ENCODE measurements around the gene CKB. TPM values are rescaled to one million over a fixed set of nuclear protein-coding genes. Genes with fewer than 3 reads are reported as not detected.

Gene CKB
- total and polyA plus RNA-seq, 9 of the 15 experiments (the other 6 are each of a cell fraction or from before 2014, with no cell fraction given) = 23.9 to 692 (median 132) TPM

DNA sequence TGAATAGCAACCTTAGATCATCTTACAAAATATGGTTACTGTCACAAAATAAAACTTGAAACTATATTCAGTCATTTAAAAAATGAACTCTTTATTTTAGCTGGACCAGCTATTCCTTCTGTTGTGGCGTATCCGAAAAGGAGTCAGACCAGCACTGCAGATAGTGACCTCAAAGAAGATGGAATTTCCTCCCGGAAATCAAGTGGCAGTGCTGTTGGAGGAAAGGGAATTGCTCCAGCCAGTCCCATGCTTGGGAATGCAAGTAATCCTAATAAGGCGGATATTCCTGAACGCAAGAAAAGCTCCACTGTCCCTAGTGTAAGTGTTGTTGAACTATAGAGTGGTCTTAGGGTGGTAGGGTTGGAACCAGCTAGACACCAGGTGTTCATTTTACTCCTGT, 47.7 kb downstream of the CKB start:
- H3K9ac ChIP-seq (ENCODE audit: insufficient read depth in 1 of 2, low read depth in 2 of 2, low read length in 2 of 2) = no peak overlapping the region
- intact Hi-C loops (cut with micrococcal nuclease) = no loop called here
- no peaks in the 10 kb centered on the region for H3K9me1 ChIP-seq (ENCODE audit: control insufficient read depth, insufficient read depth, low read length)
- CTCF ChIA-PET (ENCODE audit: low intra/inter-chr PET ratio) = no interaction called here
- no TSS peak for BruUV-seq (replicated peaks)
- H3K27me3 ChIP-seq (ENCODE audit: control insufficient read depth in 2 of 2, insufficient read depth in 2 of 2, low read length in 2 of 2) = no peaks in the 10 kb centered on the region
- H3K36me3 ChIP-seq (ENCODE audit: control insufficient read depth, insufficient read depth, low read length) = peaks cover 66% of the 10 kb centered on the region
- no peaks in the 10 kb centered on the region for H4K20me1 ChIP-seq (replicated peaks; ENCODE audit: control insufficient read depth, insufficient read depth, low read length)
- 98% methylated on average over 5 of the region's 5 CpGs for WGBS (ENCODE audit: insufficient coverage, low coverage, missing lambda C conversion rate)
- no peaks in the 10 kb centered on the region for H3K9me3 ChIP-seq (replicated peaks; ENCODE audit: control insufficient read depth, insufficient read depth, low read depth, low read length)
- POLR2A ChIA-PET = no interaction called here
- in situ Hi-C loops (cut with MboI) = no loop called here
- no peak overlapping the region for H3K4me2 ChIP-seq (ENCODE audit: insufficient read depth, low read length)
- ATAC-seq (no peak), DNase-seq (ENCODE audit: extremely low read depth in 1 of 4, low spot score in 3 of 4) (no peak), FAIRE-seq (no peak)
- no peaks in the 10 kb centered on the region; a peak in 1 of 5 replicates for H3K4me1 ChIP-seq (replicated peaks in 1 of 2; ENCODE audit: control insufficient read depth in 2 of 2, insufficient read depth in 2 of 2, low read length in 2 of 2)
- H3K27ac ChIP-seq (ENCODE audit: extremely low read depth, low read depth, low read length) = no peak overlapping the region
- H3K79me2 ChIP-seq (ENCODE audit: control insufficient read depth, insufficient read depth, low read length) = no peaks in the 10 kb centered on the region
- no peak overlapping the region for H3K4me3 ChIP-seq
- H2AFZ ChIP-seq (ENCODE audit: low read depth, low read length) = no peak overlapping the region
- TF ChIP-seq SP2 (IDR thresholded peaks at IDR 0.05; ENCODE audit: extremely low read depth, low read depth, low read length, poor library complexity, severe bottlenecking) (no peak), ZNF830 (CRISPR knock-in tag; IDR thresholded peaks at IDR 0.05) (no peak), USF1 (CRISPR knock-in tag; IDR thresholded peaks at IDR 0.05) (no peak), CUX1 (CRISPR knock-in tag; IDR thresholded peaks at IDR 0.05) (no peak), MNT (conservative IDR thresholded peaks at IDR 0.05) (no peak), ZNF224 (CRISPR knock-in tag; IDR thresholded peaks at IDR 0.05) (no peak), SMARCA4 (IDR thresholded peaks at IDR 0.05) (no peak), ZNF778 (CRISPR knock-in tag; IDR thresholded peaks at IDR 0.05) (no peak), FOXK1 (CRISPR knock-in tag; IDR thresholded peaks at IDR 0.05; ENCODE audit: borderline replicate concordance) (no peak), THRAP3 (IDR thresholded peaks at IDR 0.05; ENCODE audit: borderline replicate concordance) (no peak)
- TF ChIP-seq, protein P1, sequence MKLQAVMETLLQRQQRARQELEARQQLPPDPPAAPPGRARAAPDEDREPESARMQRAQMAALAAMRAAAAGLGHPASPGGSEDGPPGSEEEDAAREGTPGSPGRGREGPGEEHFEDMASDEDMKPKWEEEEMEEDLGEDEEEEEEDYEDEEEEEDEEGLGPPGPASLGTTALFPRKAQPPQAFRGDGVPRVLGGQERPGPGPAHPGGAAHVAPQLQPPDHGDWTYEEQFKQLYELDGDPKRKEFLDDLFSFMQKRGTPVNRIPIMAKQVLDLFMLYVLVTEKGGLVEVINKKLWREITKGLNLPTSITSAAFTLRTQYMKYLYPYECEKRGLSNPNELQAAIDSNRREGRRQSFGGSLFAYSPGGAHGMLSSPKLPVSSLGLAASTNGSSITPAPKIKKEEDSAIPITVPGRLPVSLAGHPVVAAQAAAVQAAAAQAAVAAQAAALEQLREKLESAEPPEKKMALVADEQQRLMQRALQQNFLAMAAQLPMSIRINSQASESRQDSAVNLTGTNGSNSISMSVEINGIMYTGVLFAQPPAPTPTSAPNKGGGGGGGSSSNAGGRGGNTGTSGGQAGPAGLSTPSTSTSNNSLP (IDR thresholded peaks at IDR 0.05; ENCODE audit: borderline replicate concordance, low read depth, low read length) = no peak
- TF ChIP-seq, protein P2, sequence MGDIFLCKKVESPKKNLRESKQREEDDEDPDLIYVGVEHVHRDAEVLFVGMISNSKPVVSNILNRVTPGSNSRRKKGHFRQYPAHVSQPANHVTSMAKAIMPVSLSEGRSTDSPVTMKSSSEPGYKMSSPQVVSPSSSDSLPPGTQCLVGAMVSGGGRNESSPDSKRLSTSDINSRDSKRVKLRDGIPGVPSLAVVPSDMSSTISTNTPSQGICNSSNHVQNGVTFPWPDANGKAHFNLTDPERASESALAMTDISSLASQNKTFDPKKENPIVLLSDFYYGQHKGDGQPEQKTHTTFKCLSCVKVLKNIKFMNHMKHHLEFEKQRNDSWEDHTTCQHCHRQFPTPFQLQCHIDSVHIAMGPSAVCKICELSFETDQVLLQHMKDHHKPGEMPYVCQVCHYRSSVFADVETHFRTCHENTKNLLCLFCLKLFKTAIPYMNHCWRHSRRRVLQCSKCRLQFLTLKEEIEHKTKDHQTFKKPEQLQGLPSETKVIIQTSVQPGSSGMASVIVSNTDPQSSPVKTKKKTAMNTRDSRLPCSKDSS (IDR thresholded peaks at IDR 0.05; ENCODE audit: low read depth, partially characterized antibody) = no peak
